ENCODE data around the gene ZBTB9.
A peak's percentile ranks its signal among the peaks of the same experiment; 100 is the strongest.

The ZBTB9 gene

DNA sequence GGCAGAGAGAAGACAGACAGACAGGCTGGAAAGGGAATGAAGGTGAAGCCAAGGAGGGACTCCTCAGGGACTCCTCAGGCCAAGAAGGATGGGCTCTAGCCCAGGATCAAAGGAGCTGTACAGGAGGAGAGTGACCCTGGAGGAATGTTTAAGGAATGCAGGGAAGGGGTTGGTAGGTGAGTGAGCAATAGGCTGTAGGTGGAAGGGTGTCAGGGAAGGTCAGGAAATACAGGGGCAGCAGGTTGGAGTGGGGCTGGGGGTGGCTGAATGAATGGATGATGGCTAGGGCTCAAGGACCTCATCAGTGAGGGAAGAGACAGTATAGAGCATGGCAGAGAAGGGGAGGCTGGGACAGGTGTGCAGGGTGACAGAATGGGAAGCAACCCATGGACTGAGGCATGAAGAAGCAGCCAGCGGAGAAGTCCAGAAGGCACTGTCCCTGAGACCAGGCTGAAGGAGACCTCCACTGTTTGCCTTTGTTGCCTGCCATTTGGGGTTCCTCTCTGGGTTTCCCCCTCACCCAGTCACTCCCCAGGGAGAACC is 21.3 kb upstream of the ZBTB9 start:
- peaks cover 25% of the 10 kb centered on the region for H3K36me3 ChIP-seq (ENCODE audit: low read depth)
- TF ChIP-seq CTCF (IDR thresholded peaks at IDR 0.05; ENCODE audit: poor library complexity, severe bottlenecking), result no peak
- no peaks in the 10 kb centered on the region for H3K27me3 ChIP-seq (ENCODE audit: insufficient read depth, poor library complexity, severe bottlenecking)
- H3K27ac ChIP-seq (ENCODE audit: poor library complexity, severe bottlenecking), result no peak overlapping the region
- H3K9me3 ChIP-seq (ENCODE audit: severe bottlenecking), result no peaks in the 10 kb centered on the region
- no peak overlapping the region for H3K4me3 ChIP-seq (ENCODE audit: severe bottlenecking)
- DNase-seq (ENCODE audit: low spot score) (no peak), ATAC-seq (ENCODE audit: low read depth) (0 out of 3 replicates have a peak, but pooled peaks have one; percentile 6)
- H3K4me1 ChIP-seq (ENCODE audit: insufficient read depth, poor library complexity, severe bottlenecking), result peaks cover 30% of the 10 kb centered on the region

- Histone ChIP-seq H3K27ac (ENCODE audit: poor library complexity, severe bottlenecking) (no peak overlapping the region), H3K4me1 (ENCODE audit: insufficient read depth, poor library complexity, severe bottlenecking) (peaks cover 25% of the 10 kb centered on the region)
Observed at GRCh38 chr6:33433544-33434191, 20.7 kb upstream of the ZBTB9 start.

GRCh38 chr6:33434961-33435360 is 19.4 kb upstream of the ZBTB9 start:
- Histone ChIP-seq H3K4me3 (ENCODE audit: severe bottlenecking) (no peak overlapping the region), H3K36me3 (ENCODE audit: low read depth) (peaks cover 31% of the 10 kb centered on the region), H3K9me3 (ENCODE audit: severe bottlenecking) (no peaks in the 10 kb centered on the region), H3K27ac (ENCODE audit: poor library complexity, severe bottlenecking) (no peak overlapping the region), H3K4me1 (ENCODE audit: insufficient read depth, poor library complexity, severe bottlenecking) (peaks cover 13% of the 10 kb centered on the region), H3K27me3 (ENCODE audit: insufficient read depth, poor library complexity, severe bottlenecking) (no peaks in the 10 kb centered on the region)
- ATAC-seq (ENCODE audit: low read depth) (no peak), DNase-seq (ENCODE audit: low spot score) (no peak)
- no peak for TF ChIP-seq CTCF (IDR thresholded peaks at IDR 0.05; ENCODE audit: poor library complexity, severe bottlenecking)

More at GRCh38 chr6:33433544-33434191, 20.7 kb upstream of the ZBTB9 start:
- Histone ChIP-seq H3K27me3 (ENCODE audit: insufficient read depth, poor library complexity, severe bottlenecking) (no peaks in the 10 kb centered on the region), H3K9me3 (ENCODE audit: severe bottlenecking) (no peaks in the 10 kb centered on the region), H3K36me3 (ENCODE audit: low read depth) (peaks cover 29% of the 10 kb centered on the region), H3K4me3 (ENCODE audit: severe bottlenecking) (no peak overlapping the region)
- TF ChIP-seq CTCF (IDR thresholded peaks at IDR 0.05; ENCODE audit: poor library complexity, severe bottlenecking), result no peak
- DNase-seq (ENCODE audit: low spot score), result no peak
- no peak for ATAC-seq (ENCODE audit: low read depth)

DNA sequence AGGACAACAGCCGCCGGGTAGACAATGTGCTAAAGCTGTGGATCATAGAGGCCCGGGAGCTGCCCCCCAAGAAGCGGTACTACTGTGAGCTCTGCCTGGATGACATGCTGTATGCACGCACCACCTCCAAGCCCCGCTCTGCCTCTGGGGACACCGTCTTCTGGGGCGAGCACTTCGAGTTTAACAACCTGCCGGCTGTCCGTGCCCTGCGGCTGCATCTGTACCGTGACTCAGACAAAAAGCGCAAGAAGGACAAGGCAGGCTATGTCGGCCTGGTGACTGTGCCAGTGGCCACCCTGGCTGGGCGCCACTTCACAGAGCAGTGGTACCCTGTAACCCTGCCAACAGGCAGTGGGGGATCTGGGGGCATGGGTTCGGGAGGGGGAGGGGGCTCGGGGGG is 16.7 kb upstream of the ZBTB9 start:
- no peak for ATAC-seq (ENCODE audit: low read depth)

More for the DNA sequence above, 16.7 kb upstream of the ZBTB9 start:
- H3K36me3 ChIP-seq (ENCODE audit: low read depth), result peaks cover 31% of the 10 kb centered on the region
- no peaks in the 10 kb centered on the region for H3K9me3 ChIP-seq (ENCODE audit: severe bottlenecking)
- no peaks in the 10 kb centered on the region for H3K27me3 ChIP-seq (ENCODE audit: insufficient read depth, poor library complexity, severe bottlenecking)
- H3K27ac ChIP-seq (ENCODE audit: poor library complexity, severe bottlenecking), result no peak overlapping the region
- no peak for DNase-seq (ENCODE audit: low spot score)
- no peak overlapping the region for H3K4me3 ChIP-seq (ENCODE audit: severe bottlenecking)
- no peak for TF ChIP-seq CTCF (IDR thresholded peaks at IDR 0.05; ENCODE audit: poor library complexity, severe bottlenecking)
- H3K4me1 ChIP-seq (ENCODE audit: insufficient read depth, poor library complexity, severe bottlenecking), result no peaks in the 10 kb centered on the region
